HG03135 (cell line): ENCODE measurements around the gene ANKRD31.
"Not testable (repeated sequence)": the region's sequence is repeated elsewhere in the genome, so short reads cannot be mapped to it uniquely, and the experiment has no call there.

Experiments
- ATAC-seq: cut with Tn5 transposase; IDR thresholded peaks from one replicate; pipeline ENCODE4 v1.9.1; 2021; ENCODE audit warnings: mild to moderate bottlenecking, moderate library complexity; ENCODE audit not compliant: unreplicated experiment

The ANKRD31 gene

DNA sequence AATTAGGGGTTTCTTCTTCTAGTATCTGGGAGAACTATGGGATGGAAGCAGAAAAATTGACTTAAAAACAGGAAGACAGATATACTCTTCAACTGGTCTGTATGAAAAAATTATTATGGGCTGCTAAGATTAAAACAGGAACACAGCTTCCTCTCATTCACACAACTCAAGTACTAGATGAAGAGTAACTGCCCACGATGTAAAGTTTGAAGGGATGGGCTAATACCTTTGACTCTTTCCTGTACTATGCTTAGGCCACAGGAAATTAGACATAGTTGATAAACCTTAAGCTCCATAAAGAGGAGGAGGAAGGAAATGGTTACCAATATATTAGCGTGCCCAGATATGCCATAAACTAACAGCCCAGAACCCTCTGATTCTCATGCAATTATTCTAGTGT is 88.6 kb downstream of the ANKRD31 start:
- no peak for ATAC-seq

DNA sequence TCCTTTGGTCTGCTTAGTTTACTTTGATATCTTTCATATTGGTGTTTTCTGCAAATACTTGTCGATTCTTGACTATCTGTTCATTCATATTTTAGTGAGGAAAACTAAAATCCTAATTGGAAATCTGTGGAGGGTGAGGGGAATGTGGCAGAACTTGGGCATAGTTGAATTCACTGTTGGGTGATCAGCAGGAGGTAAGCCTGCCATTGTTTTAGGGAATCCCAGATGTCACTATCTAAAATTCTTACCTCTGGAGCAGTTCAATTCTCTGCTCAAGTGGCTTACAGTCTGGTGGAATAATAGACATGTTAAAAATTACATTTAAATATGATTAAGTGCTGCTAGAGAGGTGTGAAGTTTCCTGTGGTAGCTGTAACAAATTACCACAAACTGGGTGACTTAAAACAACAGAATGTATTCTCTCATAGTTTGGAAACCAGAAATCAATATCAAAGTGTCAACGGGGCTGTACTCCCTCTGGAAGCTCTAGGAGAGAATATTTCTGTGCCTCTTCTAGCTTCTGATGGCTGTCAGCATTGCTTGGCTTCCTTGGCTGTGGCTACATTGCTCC is 94.0 kb downstream of the ANKRD31 start:
- ATAC-seq = no peak

DNA sequence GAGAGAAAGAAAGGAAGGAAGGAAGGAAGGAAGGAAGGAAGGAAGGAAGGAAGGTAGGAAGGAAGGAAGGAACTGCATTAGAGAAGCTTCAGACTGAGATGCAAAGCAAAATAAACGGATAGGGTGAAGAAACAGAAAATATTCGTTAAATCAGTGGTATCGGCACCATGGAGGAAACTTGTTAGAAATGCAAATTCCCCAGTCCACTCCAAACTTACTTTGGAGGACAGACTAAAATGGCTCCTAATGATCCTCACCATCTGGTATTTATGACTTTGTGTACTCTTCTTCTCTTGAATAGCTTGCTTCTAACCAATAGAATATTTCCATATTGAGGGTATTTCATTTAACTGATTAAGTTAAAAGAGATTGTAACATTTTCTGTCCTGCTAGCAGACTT is 96.4 kb downstream of the ANKRD31 start:
- no peak for ATAC-seq

DNA sequence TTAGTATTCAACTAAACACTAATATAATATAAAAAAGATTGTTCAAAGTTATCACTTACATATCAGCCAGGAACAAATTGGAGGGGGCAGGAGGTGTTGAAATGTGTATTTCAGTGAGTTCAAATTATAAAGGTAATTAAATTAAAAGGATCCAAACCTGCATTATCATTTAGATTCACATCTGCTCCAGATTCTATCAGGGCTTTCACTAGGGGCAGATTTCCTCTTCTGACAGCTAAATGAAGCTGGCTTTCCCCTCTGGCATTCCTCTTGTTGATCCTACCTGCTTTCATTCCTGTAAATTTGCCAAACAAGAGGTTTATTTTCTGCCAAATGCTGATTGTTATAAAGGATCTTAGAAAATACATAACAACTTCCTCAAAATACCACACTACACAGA is 98.0 kb downstream of the ANKRD31 start:
- ATAC-seq = no peak

DNA sequence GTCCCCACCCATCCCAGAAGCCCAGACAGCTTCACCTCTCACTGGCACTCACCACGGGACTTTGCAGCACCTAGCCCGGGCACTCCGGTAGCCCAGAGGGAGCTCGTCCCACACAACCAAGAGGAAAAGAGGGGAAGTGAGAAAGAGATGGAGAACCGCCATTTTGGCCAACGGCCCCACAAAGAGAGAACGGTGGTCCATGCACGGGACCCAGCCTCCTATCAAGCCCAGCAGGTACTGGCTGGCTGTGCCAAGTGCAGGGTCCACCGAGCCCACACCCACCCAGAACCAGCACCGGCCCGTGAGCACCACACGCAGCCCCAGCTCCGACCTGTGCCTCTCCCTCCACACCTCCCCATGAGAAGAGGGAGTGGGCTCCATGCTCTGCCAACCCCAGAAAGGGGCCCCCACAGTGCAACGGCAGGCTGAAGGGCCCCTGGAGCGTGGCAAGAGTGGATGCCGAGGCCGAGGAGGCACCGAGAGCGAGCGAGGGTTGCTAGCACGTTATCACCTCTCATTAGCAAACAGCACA is 105.8 kb downstream of the ANKRD31 start:
- no peak for ATAC-seq

DNA sequence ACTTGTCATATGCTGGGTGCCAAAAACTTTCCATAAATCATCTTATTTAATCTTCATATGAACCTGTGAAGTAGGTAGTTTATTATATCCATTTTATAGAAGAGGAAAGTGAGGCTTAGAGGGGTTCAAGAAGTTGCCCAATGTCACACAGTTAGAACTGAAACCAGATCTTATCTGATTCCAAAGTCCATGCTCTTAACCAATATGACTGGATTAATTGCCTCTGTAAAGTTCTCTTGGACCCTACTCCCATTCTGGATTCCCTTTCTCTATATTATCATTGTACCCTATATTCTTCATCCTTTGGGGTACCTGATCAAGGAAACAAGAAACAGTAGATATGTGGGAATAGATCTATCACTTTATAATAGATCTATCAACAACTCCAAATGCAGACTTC is 119.8 kb downstream of the ANKRD31 start:
- ATAC-seq = no peak

DNA sequence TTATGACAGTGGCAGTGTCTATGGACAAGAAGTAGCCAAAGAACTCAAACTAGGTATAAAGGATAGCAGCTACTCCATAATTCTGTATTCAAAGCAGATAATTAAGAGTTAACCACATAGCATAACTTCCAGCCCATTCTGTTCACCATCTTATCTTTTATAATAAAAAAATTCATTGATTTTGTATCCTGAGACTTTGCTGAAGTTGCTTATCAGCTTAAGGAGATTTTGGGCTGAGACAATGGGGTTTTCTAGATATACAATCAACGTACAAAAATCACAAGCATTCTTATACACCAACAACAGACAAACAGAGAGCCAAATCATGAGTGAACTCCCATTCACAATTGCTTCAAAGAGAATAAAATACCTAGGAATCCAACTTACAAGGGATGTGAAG is 122.4 kb downstream of the ANKRD31 start:
- ATAC-seq = not testable (repeated sequence)

DNA sequence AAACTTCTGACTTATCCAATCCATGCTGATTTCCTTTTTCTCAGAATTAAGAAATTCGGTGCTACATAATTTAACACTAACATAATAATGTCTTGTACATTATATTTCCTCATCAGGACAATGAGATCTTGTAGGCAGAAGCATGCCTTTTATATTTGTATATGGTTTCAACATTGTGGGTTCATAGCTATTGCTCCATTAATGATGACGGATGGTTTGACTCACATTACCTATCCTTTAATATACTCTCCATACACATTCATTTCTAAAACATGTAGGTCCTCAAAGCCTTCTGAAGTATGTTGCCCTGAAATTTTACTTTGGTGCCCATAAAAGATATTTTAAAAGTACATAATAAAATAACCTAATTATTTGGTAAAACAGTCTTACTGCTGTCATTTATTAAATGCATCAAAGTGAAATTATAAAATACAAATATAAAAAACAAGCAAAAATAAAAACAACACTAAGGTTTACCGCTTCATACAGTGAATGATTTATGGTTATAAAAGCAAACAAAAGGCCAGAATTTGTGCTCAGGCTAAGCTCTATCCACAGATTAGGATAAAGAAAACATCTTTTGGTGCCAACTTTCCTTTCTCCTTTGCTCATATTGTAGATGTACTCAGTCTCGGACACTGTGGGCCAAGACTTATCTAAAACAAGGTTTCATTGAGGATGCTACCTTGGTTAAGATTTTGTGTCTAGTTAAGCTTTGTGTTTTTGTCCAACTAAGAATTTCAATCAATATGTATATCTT is 123.1 kb downstream of the ANKRD31 start:
- no peak for ATAC-seq

DNA sequence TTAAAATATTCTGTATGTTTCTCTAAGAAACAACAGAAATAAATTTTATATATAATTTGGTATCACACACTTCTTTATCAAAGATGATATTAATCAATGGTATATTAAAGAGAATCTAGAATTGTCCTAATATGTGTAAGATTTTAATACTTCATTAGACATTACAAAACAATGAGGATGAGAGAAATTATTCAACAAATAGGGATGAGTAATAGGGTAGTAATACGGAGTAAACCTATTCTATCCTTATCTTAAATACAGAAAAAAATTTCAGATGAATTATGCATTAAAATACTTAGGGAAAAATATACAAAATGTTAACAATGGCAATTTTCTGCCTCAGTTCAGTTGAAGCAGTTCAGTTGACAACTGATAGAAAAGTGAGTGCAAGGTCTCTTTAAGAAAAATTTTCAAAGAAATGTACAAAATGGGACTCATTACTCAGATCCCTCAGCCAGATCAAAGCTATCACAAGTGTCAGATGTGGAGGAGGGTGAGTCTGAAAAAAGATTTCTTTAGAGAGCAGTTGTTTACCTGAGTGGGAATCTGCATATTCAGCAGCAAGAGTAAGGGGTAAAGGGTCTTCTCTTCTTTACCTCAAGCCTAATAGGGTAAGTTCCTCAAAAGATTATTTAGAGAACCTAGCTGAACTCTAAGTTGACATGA is 127.6 kb downstream of the ANKRD31 start:
- ATAC-seq = no peak

DNA sequence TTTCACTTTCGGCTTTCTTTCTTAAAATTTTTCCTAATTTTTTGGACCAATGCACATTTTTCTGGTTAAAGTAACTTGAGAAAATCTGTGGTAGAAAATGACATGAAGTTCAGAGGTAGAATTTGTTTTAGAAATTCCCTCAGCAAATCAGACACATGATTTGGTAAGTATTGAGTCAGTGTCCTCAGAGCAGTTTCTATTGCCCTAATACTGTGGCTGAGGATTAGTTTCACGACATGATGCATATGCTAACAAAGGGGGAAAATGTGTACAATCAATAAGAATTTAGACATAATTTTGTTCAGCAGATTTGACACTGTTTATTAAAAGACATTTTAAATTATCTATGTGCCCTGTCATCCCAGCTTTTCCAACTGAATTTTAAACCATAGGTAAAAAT is 128.2 kb downstream of the ANKRD31 start:
- ATAC-seq = no peak

DNA sequence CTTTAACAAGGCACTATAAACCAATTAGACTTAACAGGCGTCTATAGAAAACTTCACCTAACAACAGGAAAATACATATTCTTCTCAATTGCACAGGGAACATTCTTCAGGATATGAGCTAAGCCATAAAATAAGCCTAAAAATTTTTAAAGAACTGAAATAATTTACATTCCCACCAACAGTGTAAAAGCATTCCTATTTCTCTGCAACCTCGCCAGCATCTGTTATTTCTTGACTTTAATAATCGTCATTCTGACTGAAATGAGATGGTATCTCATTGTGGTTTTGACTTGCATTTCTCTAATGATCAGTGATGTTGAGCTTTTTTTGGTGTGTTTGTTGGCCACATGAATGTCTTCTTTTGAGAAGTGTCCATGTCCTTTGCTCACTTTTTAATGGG is 140.7 kb downstream of the ANKRD31 start:
- ATAC-seq = not testable (repeated sequence)

DNA sequence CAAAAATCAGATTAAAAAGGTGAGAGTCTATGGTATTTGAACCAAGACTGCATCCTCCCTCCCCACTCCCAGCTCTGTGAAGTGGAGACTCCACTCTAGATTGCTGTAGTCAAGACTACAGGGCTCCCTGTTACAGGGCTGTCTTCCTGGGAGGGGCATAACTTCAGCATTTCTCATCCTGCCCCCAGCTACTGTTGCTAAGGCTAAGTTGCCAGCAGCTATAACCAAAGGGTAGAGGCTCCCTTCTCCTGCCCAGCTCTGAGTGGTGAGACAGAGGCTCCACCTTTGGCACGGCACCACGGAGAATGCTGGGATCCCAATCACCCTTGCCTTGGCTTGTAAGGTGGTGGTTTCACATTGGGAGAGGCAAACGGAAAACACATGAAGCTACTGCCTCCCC is 145.1 kb downstream of the ANKRD31 start:
- ATAC-seq = no peak

DNA sequence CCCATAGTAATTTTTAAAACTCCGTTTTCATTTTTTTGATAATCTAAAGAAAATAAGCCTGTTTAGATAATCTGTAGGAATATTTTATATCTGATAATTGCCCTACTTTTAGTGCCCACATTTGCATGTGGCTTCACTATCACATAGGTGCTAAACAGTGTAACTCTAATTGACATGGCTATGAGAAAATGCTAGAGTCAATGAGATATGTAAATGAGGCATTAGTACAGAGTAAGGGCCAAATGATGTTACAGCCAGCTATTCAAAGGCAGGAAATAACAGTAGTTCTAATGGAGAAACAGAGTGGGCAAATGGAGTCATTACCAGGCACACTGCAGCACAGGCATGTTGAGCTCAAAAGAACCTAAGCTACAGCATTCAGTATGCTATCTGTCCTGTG is 147.0 kb downstream of the ANKRD31 start:
- ATAC-seq = no peak

DNA sequence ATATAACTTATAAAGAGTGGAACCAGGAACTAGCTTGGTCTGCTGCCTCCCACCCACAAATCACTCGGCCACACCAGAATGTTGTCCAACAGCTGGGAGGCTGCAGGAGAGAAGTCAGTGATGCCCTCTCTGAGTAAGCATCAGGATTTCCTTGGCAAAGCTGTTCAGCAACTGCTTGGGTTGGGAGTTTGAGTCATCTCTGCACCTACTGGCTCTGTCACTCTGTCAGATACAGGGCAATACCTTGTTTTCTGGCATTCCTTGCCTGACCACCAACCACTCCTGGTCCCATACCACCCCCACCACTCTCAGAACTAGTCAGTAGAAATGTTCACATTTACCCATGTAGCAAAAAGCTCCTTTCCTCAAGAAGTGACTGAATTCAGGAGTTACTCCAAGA is 147.5 kb downstream of the ANKRD31 start:
- no peak for ATAC-seq

DNA sequence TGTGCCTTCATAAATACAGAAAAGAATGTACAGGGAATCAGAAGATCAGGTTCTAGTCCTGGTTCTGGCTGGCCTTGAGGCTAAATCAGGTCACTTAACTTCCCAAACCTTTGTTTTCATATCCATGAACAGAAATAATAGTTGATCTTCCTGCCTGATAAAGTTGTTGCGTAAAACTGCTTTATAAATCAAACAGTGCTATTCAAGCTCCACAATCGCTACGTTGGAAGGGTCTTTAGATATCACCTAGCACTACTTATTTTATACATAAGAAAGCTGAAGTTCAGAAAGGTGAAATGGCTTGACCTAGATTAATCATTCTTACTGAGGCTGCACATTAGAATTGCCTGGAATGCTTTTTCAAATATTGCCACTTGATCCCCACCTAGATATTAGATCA is 148.0 kb downstream of the ANKRD31 start:
- ATAC-seq = no peak

DNA sequence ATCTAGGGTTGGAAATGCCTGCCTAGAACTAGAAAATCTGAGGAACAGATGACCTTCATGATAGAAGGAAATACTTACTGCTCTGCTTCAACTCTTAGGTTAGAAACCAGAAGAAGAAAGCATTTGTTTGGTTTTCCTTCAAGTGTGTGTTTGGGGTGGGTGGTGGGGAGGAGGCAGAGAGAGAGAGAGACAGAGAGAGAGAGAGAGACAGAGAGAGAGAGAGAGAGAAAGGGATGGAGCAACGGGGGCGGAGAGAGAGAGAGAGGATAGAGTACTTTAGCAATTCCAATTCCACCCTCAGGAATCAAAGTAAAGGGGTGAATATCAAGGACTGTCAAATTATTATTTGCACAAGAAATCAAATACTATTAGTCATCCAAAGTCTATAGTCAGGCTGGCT is 155.2 kb downstream of the ANKRD31 start:
- no peak for ATAC-seq

DNA sequence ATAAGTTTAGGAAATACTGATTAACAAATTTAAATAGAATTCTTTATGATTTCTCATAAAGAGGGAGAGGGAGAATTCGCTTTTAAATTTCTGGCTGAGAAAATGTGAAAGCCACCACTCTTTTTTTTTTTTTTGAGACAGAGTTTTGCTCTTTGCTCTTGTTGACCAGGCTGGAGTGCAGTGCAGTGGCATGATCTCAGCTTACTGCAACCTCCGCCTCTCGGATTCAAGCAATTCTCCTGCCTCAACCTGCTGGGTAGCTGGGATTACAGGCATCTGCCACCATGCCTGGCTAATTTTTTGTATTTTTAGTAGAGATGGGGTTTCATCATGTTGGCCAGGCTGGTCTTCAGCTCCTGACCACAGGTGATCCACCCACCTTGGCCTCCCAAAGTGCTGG is 157.3 kb downstream of the ANKRD31 start:
- ATAC-seq = not testable (repeated sequence)

DNA sequence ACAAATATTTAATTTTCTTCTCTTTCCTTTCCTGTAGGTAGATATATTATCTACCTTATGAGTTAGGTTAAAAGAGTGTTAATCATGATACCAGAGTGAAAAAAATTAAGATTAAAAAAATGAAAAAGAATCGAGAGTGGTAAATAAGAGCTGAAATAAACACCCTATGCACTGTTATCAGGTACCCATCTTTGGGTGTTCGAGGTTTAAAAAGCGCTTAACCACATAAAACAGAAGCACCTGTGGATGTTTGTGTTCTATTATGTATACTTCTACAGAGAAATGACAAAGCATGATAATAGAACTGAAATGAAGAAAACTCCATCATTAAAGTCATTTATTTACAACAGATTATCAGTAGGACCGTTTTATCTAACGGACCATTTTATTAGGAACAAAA is 158.7 kb downstream of the ANKRD31 start:
- no peak for ATAC-seq

DNA sequence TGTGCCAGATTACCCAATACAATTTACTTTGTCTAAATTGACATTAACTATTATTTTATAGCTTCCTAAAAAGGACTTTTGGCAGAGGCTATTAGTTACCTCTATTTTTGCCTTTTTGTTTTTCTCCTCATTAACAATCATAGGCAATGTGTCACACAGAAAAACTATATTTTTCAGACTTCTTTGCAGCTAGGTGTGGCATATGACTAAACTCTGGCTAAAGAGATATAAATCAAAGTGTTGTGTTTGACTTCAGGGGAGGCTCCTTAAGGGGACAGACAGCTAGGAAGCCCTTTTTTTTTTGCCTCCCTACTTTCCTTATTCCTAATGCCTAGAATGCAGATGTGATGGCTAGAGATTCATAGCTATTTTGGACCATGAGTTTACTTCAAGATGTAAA is 164.6 kb downstream of the ANKRD31 start:
- ATAC-seq = no peak

DNA sequence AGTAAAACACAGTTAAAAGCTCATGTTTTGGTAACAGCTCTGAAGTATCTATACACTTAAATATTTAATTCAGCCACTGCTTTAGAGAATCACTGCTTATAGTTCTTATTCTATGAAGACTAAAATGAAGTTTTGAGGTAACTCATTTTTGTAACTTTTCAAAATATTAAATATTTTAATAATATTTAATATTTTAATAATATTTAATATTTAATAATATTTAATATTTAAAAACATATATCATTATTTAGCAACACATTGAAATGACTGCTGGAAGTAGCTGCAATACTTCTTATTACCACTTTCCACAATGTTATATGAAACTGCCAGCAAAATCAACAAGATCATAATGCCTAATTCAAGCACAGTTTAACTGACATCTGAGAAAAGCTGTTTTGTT is 165.6 kb downstream of the ANKRD31 start:
- no peak for ATAC-seq

DNA sequence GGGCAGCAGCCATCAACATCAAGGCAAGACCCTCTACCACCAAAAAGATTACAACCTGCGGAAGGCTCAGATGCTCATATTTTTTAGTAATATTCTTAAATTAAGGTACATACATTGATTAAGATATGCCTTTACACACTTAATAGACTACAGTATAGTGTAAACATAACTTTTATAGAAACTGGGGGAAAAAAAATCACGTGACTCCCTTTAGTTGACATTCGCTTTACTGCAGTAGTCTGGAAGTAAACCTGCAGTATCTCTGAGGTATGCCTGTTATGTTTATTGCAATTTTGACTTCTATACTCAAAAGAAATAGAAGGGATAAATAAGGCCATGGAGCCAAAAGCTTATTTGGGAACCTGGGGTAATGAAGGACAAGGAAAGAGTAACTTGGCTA is 169.2 kb downstream of the ANKRD31 start:
- ATAC-seq = no peak

DNA sequence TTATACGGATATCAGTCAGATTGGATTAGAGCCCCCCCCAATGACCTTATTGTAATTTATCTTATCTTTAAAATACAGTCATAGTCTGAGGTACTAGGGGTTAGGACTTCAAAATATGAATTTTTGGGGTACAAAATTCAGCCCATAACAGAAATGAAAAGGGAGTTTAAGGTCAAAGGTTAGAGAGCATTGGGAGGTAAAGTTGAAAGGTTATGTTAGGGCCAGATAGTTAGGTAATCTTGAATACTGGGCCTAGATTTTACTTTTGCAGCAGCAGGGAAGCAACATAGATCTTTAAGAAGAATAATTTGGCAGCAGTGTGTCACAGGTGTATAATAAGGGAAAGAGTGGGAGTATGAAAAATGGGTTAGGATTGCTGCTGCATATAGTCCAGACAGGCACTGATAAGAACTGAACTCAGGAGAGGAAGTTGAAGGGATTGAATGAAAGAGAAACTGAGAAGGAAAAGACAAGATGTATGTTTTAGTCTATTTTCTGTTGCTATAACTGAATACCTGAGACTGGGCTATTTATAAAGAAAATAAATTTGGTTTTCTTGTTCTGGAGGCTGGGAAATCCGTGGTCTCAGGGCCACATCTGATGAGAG is 173.7 kb downstream of the ANKRD31 start:
- ATAC-seq = no peak
